ENCODE measurements around the gene IGFN1.
"Not testable (repeated sequence)": the region's sequence is repeated elsewhere in the genome, so short reads cannot be mapped to it uniquely, and the experiment has no call there.

Gene IGFN1

DNA sequence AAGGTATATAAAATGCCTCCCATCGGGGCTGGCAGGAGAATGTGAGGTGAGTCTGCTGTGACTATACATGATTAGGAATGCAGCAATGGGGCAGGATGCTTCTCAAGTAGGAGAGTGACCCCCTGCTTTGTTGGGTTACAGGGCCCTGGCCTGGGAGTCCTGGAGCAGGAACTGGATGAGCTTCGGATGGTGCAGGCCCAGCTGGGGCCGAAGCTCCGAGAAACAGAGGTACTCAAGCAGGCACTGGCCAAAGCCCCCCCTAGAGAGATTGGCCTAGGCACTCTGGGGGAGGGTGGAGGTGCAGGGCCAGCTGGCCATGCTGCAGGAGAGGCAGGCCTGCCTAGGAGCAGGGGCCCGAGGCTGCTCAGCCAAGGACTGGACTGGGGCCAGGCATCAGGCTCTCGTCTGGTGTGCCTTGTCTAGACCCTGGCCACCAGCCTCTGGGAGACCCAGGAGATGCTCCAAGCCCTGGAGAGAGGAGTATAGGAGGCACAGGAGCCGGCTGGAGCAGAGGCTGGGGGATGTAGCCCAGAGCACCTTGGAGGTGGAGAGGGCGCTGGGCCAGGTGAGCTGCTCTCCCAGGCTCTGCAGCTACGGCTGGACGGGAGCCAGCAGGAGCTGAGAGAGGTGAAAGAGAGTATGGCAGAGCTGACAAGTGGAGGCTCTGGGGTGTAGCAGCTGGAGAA is 59.8 kb downstream of the IGFN1 start:
- no peak for DNase-seq

DNA sequence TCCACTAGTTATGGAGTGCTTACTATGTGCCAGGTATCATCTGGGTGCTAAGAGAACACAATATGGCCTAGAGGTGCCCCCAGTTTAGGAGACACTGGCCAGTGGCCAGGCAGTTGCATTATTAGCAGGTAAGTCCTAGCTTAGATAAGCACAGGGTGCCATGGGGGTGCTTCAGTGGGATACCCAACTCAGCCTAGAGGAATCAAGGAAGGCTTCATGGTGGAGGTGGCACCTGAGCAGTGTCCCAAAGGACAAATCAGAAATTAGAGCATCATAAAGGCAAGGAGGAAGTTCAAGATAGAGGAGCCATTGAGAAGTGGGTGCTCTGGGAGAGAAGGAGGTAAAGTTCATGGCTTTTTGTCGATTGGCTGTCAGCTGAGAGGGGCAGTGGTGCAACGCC is 60.8 kb downstream of the IGFN1 start:
- no peak for DNase-seq

DNA sequence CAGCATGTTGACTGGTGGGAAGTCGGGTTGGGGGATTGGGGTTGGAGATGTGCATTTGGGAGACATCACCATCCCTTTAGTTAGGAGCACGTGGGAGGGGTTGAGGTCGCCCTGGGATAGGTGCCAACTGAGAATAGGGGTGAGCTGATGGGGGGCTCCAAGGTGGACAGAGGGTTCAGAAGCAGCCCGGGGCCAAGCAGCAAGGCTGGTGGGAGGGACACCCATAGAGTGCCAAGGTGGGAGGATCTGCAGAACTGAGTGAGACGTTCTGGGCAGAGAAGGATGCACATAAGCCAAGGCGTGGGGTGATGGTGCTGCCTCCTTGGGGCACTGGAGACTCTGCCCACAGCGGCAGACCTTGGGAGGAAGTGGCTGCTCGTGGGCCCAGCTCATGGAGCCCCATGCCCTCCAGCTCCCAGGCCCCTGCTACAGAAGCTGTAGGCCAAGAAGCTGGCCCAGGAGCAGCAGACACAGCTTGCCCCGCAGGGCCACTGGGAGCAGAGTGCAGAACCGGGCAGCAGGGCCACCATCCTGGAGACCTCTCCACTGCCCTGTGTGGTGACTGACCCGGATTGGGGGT is 61.3 kb downstream of the IGFN1 start:
- no peak for DNase-seq

GRCh38 chr1:201252944-201253371 is 62.3 kb downstream of the IGFN1 start:
- no peak for DNase-seq

DNA sequence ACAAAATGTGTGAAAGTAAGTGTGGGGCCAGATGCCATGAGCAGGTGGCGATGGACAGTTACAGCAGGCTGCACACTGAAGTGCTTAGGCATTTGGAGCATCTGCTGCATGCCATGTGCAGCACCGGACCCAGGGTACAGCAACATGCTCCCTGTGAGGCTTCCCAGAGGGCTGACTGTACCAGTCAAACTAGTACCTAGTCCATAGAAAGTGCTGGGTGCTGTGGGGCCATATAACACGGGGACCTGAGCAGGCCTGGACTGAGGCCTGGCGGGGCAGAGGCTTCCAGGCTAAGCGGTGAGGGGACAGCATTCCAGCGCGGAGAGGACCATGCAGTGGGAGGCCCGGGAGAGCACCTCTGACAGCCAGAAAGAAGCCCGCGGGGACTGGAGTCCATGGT is 62.8 kb downstream of the IGFN1 start:
- no peak for DNase-seq

DNA sequence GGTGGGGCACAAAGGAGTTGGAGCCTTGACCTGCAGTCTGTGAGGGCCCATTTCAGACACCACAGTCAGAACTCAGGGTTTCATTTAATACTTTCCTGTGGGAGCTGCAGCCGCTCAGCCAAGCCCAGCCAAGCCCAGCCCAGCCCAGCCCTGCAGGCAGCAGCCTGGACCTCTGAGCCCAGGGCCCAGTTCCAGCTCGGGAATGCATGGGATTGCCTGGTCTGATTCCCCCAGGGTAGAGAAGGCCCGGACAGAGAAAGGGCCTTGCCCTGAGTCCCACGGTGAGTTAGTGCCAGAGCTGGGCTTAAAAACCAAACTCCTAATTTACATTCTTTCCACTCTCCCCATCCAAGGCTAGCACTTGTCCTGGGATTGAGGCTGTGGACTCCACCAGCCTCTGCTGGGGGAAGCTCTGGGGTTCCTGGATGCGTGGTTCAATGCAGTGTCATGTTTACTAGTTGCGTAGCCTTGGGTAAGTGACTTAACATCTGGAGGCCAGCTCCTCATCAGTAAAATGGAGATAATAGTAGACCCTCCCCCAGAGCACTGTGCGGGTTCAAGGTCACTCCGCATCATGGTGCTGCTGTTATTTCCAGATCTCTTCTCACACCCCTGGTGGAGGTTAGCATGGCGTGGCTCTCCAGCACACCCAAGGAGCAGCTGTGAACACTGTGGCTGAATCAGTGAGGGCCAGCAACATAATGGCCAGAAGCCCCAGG is 63.4 kb downstream of the IGFN1 start:
- DNase-seq: no peak

- peak; percentile 84 to 86 for DNase-seq
These were observed 64.2 kb downstream of the IGFN1 start for GRCh38 chr1:201254625-201255478.

GRCh38 chr1:201255479-201256362 is 65.1 kb downstream of the IGFN1 start:
- DNase-seq: no peak

DNA sequence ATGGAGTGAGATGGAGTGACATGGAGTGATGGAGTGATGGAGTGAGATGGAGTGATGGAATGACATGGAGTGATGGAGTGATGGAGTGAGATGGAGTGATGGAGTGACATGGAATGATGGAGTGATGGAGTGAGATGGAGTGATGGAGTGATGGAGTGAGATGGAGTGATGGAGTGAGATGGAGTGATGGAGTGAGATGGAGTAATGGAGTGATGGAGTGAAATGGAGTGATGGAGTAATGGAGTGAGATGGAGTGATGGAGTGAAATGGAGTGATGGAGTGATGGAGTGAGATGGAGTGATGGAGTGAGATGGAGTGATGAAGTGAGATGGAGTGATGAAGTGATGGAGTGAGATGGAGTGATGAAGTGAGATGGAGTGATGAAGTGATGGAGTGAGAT is 67.5 kb downstream of the IGFN1 start:
- DNase-seq: not testable (repeated sequence)

GRCh38 chr1:201258763-201259230 is 68.2 kb downstream of the IGFN1 start:
- no peak for DNase-seq

GRCh38 chr1:201259476-201260235 is 69.0 kb downstream of the IGFN1 start:
- no peak for DNase-seq

DNA sequence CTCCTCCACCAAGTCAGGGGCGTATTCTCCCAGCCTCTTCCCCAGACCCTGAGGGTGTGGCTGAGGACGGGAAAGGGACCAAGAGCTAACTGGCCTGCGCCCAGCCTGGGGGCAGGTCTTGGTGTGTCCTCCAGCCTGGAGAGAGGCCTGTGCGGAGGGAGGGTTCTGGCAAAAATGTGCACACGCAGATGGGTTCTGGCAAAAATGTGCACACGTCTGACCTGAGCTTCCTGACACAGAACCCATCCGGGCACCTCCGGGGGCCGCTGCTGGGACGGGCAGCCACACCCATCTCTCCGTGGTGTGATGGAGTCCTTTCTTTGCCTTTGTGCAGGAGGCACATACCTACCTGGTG is 69.6 kb downstream of the IGFN1 start:
- DNase-seq: no peak

DNA sequence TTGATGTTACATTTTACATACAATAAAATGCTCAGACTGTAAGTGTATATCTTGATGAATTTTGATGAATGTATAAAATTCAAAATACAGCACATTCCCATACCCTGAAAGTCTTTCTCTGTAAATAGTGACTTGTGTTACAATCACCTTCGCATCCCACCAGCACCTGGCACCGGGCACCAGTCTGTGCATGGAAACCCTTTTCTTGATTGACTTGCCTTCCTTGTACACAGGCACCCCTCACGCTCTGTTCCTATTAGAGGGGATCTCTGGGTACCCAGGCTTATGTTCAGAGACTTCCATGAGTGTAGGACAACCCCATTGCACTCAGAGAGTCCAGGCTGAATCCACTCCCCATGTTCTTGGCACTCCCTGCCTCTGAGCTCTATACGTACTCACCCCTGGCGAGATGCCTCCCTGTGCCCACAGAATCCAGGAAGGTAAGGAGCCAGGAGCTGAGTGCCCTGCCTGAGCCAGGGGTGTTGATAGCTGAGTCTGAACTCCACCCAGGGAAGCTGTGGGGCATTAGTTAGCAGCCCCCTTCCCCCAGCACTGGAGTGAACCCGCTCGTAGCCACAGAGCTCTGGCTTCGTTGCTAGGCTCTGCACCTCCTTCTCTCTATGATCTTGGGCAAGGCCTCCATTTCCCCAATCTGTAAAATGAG is 70.2 kb downstream of the IGFN1 start:
- no peak for DNase-seq

DNA sequence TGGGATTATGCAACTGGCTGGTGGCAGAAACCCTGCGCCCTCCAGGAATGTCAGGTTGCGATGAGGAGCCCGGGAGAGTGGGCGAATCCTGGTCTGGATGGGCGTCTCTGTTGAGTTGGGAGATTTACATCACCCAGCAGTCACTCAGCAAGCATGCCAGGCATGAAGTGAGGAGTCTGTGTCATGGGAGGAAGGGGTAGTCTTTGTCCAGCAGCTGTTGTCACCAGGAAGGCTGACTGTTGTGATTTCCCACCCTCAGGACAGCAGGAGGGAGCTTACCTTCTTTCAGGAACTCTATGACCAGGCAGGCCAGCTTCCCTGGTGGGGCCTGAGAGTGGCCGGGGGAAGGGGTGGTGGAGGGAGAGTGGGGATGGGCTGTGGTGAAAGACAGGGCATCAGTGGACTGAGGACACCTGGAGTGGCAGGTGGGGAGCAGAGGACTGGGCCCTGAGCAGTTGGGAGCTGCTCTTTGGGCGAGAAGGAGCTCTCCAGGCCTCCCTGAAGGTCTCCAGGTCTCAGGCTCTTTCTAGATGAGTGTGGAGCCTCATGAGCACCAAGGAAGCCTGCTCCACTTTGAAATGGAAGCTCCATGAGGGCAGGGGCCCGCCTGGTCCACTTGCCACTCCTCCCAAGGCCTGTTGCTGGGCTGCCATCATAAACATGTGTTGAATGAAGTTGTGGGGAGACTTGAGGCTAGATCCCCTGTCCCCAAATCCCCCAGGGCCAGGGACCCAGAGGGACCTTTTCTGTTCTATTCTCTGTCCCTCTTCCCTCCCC is 71.3 kb downstream of the IGFN1 start:
- DNase-seq: no peak

GRCh38 chr1:201262963-201263608 is 72.5 kb downstream of the IGFN1 start:
- DNase-seq: peak in 1 of 2 experiments; percentile 6

DNA sequence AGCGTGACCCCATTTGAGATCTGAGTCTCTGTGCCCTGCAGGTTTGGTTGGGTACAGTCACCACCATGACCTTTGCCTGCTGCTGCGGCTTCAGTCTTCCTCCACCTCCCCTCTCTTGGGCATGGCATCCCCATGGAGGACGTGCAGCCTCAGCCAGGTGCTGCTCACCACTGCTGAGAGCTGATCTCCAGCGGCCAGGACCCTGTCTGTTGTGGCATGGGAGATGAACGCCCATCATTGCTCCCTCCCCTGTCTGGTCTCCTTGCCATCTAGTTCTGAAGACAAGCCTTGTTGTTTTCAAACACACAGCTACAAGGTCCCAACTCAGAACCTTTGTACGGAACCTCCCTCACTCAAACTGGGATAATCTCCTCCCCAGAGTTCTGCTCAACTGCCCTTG is 73.4 kb downstream of the IGFN1 start:
- peak in 1 of 2 experiments; percentile 3 for DNase-seq

DNA sequence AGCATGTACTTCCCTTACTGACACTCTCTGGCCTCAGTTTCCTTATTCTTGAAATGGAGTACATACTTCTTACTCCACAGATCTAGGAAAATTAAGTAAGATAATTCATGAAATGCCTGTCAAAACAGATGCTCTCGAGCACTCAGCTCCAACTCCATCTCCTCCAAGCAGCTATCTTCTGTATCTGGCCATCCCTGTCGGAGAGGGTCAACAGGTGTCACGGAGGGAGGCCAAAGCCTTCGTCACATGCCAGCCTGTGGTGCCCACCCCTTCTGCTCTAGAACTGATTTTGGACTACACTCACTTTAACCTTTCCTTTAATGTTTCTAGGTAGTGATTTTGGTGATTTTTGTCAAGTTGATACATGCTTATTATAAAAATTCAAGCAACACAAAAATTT is 73.9 kb downstream of the IGFN1 start:
- DNase-seq: no peak

DNA sequence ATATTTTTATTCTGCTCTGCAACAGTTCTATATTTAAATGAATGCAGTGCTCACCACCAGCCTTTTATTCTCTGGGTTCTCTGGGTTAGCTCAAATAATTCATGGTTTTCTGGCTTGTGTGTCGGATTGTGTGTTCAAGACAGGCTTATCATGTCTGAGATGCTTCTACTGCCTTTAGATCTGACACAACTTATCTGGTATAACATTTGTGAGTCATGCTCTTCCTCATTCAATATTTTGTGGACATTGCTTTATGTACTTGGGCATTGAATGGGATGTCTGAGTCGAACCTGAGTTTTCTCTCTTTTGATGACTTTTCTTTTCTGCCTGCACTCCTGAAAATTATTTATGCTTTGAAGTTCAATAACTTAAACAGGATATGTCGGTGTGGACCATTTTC is 75.1 kb downstream of the IGFN1 start:
- no peak for DNase-seq

DNA sequence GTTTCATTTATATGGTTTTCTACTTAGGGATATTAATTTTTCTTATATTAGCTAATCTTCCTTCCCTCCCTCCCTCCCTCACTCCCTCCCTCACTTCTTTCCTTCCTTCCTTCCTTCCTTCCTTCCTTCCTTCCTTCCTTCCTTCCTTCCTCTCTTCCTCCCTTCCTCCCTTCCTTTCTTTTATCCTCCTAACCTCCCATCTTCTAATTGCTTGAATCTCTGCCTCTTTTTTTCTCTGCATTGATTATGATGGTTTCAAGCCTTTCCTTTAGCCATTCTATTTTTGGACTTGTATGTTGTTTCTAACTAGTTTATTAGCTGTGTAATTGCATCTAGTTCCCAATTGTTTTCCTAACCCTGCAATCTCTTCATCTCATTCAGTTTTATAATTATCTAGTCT is 75.7 kb downstream of the IGFN1 start:
- no peak for DNase-seq
